NCI-H1048 (cell line): Measurements from ENCODE around the gene UST.

ENCODE experiments used
- DNase-seq: peaks from one replicate; lab custom pipeline; 2025; lab: John Stamatoyannopoulos, UW

UST gene, protein sequence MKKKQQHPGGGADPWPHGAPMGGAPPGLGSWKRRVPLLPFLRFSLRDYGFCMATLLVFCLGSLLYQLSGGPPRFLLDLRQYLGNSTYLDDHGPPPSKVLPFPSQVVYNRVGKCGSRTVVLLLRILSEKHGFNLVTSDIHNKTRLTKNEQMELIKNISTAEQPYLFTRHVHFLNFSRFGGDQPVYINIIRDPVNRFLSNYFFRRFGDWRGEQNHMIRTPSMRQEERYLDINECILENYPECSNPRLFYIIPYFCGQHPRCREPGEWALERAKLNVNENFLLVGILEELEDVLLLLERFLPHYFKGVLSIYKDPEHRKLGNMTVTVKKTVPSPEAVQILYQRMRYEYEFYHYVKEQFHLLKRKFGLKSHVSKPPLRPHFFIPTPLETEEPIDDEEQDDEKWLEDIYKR

DNA sequence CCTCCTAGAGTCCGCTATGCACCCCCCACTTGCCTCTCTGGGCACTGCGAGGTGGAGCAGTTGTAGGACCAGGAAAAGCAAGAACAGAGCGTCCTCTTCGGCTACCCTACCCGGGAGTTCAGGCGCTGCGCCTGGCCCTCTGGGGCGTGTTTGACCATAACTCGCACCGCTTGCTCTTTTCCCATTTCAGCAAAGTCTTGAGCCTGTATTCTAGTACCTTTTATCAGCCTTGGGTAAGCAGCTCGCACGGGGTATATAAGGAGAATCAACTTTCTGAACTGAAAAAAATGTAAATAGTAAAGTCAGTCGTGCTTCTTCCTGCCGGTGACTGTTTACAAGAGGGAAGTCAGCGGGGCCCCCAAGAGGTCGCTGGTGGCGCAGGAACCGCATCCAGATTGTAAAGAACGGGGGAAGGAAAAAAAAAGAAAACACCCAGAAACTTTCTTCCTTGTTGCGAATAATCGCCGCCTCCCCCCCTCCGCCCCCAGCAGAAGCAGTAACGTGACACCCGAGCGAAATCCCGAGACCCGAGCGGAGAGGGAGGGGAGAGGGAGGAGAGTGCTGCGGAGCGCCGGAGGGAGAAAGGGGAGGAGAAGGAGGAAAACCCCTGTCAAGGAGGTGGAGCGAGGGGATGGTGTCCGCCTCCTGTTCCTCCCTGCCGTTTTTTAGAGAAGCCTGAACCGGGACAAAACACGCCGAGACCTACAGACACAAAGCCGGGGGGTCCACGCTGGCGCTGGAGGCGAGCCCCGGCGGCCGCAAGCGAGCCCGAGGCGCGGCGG lies at the start of gene UST:
TSS of gene UST (plus strand) at position 668 of the 782 bp plus-strand sequence. CDS start 401 bp downstream, outside the sequence.
- DNase-seq, result peak; percentile 40

DNA sequence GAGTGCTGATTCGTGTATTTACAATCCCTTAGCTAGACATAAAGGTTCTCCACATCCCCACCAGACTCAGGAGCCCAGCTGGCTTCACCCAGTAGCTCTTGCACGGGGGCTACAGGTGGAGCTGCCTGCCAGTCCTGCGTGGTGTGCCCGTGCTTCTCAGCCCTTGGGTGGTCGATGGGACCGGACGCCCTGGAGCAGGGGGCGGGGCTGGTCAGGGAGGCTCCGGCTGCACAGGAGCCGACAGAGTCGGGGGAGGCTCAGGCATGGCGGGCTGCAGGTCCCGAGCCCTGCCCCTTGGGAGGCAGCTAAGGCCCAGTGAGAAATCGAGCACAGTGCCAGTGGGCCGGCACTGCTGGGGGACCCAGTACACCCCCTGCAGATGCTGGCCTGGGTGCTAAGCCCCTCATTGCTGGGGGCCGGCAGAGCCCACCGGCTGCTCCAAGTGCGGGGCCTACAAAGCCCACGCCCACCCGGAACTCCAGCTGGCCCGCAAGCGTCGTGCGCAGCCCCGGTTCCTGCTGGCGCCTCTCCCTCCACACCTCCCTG lies 48.9 kb upstream of the UST start:
- no peak for DNase-seq

DNA sequence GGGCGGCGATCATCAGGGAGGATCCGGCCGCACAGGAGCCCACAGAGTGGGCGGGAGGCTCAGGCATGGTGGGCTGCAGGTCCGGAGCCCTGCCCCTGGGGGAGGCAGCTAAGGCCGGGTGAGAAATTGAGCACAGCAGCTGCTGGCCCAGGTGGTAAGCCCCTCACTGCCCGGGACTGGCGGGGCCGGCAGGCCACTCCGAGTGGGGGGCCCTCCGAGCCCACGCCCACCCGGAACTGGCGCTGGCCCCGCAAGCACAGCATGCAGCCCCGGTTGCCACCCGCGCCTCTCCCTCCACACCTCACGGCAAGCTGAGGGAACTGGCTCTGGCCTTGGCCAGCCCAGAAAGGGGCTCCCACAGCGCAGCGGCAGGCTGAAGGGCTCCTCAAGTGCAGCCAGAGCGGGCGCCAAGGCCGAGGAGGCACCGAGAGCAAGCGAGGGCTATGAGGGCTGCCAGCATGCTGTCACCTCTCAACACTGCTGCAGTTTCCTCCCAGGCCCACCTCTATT lies 48.1 kb upstream of the UST start:
- no peak for DNase-seq

DNA sequence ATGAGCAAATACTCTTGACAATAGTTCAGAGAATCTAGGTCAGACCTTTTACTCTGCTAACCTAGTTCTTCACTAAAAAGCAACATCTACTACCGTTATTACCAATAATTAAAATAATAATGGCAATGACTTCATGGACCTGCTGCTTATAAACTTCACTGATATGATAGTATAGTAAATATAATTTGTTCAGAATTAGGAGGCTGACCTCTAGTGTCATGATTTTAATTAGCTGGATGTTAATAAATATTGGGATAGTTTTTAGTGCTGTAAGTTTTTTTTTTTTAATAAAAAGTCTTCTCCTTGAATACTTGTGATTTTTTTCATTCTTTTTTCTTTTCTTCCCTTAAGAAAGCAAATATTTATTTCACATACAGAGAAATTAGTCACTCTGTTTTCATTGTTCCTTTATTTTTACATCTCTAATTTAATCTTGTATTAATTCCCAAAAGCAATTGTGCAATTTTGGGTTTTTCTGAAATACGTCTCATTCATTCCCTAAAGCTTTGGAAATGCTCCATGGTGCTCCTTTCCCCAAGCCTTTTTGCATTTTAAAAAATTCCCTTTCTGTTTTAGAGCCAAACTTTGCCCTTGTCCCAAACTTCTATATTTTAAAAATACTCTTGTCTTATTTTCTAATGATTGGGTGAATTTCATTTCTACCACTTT lies 46.6 kb upstream of the UST start:
- DNase-seq, result no peak

DNA sequence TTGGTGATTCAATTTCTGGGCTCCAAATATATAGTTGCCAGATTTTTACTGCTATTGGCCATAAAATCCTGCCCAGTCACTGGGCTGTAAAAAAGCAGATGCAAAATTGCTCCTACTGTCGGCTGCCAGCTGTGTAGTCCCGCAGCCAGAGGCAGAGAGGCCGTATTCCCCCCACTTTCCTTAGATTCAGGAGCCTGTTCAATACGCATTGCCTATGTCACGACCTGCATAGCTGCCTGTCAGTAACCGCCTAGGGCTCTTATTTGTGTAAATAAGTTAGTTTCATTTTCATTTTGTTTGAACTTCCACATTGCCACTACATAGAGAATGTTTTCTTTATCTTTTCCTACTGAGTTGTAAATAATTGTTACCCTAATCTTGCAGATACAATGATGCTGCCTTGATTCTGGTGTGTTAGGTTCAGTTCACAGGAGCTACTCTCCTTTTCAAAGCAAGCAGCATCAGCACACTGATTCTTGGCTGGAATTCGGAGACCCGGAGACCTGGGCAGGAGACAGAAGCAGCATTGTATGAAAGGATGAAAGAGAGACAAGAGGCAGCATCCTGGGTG lies 46.0 kb upstream of the UST start:
- DNase-seq, result no peak

DNA sequence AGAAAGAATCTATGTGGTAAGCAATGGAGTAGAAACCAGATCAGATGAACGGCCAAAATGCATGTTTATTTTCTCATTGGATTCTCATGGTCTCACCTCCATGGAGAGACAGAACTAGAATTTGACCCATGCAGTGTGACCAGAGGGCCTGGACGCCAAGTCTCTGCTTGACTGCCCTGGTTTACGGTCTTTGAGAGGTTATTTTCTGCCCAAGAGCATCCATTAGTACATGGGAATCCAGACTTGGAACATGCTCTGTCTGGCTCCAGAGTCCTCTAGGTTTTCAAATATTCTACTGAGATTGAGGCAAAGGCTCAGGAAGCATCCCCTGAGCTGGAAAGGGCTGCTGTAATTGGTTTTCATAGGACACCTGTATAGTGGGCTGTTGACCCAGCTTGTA lies 45.5 kb upstream of the UST start:
- no peak for DNase-seq

DNA sequence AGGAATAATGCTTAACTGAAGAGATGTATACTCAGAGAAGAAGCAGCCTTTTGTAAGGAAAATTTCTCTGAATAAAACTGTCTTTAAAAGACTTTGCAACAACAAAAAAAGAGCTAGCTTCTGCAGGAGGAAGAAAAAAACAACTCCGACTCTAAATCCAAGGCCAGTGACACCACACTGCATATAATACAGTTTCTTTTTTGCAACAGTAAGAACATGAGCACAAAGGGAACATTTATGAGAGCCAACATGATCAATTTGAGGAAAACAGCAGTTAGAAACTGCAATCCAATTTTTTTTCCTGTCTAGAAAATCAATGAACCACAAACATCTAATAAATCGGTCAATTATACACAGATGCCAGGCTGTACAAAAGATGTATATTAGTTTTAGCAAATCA lies 42.9 kb upstream of the UST start:
- DNase-seq, result no peak

DNA sequence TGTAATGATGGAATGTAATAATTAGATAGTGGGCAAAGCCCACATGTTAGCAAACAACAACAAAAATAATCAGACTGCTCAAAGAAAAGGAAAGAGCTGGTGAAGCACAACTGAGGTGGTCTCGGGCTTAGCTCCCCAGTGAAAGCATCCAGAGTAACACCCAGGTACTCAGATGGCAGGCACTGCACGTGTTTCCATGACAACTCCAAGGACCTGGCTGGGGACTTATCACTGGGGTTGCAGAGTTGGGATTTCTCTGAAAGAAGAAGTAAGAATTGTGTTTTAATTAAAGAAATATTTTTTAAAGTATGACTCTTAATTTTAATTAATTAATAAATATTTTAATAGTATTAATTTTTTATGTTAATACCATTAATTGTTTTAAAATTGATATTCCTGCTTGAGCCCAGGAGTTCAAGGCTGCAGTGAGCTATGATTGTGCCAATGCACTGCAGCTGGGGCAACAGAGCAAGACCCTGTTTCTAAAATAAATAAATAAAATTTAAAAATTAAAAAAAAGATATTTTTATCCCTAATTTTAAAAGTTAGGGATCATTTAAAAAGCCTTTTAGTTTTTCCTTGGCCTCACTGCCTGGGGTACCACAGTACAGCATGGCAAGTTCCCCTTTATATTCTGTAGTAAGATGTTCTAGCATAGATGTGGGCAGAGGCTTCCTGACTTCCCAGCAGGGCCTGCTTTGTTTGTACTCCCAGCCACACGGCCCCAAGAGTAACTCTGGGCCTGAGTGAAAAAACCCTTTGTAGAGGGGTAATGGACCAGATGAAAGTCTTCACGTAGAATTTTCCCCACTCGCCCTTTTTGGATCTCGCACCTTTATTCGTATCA lies 42.2 kb upstream of the UST start:
- no peak for DNase-seq

DNA sequence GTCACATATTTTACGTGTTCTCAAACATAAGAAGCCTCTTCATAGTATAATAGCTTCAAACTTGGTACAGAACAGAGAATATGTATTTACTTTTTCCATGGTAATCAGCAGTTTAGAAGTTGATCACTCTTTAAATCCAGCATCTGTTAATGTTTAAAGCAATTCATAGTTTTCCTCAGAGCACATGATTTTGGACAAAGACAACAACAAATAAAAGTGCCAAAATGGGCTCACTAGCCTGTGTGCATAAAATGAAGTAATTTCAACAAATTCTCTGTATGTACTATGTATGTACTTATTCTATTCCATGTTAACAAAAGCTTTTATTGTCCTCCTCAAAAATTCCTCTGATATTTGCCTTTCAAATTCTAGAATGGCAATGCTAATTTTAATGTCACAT lies 38.1 kb upstream of the UST start:
- DNase-seq, result peak; percentile 52

DNA sequence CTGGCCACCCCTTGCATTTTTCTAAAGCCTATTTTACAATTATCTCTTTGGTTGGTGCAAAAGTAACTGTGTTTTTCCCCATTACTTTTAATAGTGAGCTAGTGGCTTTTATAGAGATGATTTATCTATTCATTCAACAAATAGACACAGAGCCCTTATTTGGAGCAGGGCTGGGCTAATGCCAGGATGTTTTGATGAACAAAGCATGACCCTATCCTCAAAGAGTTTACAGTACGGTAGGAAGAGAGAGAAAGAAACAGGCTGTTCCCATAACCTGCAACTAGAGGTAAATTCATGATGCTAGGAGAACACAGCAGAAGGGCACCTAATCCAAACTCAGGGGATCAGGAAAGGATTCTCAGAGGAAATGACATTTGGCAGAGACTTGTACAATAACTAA lies 37.3 kb upstream of the UST start:
- no peak for DNase-seq

DNA sequence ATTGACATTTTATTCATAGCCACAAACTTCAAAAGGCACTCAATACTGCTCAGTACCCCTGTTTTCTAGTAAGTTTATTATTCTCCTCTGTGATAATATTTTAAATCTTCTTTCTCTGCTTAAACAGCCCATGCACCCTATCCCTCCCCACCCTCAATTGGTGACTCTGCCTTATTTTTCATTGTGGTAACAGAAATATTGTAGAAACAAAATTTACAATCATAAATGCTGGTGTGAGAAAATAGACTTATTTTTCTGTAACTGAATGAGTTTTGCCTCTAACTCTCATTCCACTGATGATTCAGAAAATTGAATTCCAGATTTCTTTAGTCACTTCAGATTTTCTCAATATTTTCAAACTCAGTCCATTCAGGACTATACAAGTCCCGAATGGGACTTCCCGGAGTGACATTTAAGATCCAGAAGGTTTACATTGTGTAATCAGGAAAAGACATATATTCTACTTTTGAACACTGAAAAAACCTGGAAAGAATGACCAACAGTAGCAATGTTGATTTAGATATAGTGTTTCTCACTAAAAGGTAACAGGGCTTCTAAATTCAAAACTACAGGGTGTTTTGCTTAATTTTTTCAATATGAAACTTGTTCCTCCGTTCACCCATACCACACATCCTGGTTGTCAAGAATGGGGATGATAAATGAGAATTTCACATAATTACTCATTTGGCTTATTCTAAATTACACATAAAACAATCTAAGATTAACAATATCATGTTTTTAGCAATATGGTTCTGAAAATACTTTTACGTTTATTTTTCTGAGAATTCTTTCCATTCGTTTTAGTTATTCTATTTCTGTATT lies 34.8 kb upstream of the UST start:
- no peak for DNase-seq

DNA sequence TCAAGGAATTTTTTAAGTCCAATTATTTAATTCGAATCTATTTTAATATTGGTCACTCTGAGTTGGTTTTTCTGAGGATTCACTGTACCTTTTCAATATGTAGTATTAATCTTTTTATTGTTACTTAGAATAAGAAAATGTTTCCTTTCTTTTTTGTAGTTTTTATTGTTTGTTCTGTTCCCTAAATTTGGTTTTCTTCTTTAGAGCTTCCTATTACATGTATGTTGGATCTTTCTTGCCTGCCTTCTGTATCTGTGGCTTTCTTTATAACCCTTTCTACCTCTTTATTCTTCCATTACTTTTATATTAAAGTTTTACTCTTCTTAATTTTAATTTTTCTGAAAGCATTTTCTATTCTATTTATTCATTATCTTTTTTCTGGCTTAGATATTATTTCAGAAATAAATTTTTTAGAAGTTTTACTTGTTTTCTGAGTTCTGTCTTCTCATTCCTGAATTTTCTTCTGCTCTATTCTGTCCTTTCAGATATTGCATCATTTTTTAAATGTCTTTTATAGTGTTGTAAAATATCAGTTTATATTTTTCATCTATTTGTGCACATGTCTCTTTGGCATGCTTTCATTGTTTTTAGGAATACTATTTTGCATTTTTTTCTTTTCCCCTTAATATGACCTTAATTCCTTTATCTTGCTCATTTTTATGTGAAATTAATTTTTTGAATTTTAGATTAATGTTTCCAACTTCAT lies 33.6 kb upstream of the UST start:
- DNase-seq, result no peak

DNA sequence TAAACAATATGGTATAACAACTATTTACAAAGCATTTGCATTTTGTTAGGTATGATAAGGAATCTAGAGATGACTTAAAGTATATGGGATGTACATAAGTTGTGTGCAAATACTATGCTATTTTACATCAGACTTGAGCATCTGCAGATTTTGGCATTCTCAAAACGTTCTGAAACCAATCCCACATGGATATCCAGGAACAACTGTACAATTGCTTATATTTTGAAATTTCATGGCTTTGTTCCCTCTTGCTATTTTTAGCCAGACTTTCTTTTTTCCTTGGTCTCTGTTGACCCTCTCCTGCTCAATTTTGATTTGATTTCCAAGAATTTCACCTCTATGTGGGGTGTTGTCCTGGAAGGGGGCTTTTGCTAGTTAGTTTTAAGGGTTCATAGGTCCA lies 32.9 kb upstream of the UST start:
- no peak for DNase-seq

DNA sequence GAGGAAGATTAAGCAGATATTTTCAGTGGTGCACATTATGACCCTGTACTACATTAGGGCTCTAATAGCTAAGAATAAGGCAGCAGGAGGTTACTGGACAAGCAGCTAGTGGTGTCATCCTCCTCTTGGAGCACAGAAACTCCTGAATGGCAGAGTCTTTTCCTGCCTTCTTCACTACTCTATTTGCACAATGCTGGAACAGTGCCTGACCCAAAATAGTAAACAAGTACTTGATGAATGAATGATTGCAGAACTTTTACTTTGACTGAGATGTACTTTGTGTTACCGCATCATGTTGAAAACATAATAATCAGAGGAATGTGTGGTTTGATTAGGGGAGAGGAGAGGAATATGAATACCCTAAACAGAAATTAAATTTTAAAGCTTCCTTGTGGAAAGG lies 30.0 kb upstream of the UST start:
- DNase-seq, result no peak

DNA sequence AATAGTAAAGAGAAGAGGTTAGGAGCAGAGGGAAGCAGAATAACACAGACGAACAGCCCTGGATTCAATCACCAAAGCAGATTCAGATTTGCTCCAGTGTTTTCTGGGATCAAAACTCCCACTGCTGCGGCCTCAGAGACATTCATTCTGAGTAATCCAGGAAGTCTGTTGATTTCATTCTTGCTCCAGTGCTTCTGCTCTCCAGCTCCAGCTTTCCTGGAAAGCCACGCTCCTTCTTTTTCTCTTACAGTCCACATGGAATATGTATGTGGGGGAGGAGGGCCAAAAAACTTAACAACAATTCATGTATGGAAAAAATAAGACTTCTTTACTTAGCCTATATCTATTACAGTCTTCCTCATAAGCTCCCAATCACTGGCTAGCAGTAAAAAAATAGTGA lies 26.4 kb upstream of the UST start:
- no peak for DNase-seq

DNA sequence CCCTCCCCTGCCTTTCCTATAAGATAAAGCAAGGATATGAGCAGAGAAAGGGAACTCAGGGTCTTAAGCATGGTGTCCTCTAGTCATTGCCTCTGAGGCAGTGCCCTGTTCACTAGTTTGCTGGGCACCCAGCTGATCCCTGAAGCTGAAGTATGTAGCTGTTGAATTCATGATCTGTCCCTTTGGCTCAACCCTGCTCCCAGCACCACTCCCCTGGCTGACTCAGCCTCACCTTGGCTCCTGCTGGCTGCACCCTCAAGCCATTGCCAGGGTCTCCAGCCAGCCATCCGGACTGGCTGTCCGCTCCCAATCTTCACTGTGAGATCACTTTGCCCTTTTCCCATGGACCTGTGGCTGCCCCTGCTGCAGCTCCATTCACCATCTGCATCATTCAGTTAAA lies 25.9 kb upstream of the UST start:
- DNase-seq, result no peak

DNA sequence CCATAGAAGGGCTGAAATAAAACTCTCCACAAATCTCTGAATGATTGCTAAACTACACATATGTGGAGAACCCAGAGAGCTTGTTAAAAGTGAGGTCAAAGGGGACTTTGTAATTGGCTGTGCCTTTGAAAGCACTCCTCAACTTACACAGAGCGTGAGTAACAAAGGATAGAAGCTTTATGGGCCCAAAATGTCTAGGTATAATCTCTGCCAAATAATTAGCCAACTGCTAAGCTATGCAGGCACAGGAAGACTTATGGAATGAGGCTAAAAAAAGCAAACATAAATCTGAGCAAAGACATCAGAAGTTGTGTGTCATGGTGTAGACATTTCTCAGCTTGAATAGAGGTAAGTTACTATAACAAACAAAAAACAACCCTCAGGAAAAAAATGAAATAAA lies 23.3 kb upstream of the UST start:
- no peak for DNase-seq

DNA sequence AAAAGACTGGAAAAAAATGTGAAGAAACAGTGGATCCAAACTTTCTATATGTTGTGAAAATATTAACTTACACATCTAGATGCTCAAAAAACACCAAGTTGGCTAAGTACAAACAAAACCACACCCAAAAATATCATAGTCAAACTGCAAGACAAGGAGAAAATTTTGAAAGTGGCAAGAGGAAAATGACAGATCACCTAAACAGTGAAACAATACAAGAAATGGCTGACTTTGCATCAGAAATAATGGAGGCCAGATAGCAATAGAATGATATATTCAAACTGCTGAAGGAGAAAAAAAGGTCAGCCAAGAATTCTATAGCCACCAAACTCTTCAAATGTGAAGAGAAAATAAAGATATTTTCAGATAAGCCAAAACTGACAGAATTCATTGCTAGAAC lies 22.4 kb upstream of the UST start:
- DNase-seq, result no peak

DNA sequence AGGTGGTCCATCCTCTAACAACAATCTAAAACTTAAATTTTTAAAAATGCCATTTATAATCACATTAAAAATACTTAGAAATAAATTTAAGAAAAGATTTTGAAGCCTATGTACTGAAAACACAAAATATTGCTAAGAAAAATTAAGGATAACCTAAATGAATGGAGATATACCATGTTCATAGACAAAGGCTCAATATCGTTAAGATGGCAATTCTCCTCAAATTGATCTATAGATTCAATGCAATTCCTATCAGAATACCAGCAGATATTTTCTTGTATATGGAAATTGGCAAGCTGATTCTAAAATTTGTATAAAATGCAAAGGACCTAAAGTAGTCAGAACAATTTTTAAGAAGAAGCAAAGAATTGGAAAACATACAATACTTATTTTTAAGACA lies 19.7 kb upstream of the UST start:
- no peak for DNase-seq

DNA sequence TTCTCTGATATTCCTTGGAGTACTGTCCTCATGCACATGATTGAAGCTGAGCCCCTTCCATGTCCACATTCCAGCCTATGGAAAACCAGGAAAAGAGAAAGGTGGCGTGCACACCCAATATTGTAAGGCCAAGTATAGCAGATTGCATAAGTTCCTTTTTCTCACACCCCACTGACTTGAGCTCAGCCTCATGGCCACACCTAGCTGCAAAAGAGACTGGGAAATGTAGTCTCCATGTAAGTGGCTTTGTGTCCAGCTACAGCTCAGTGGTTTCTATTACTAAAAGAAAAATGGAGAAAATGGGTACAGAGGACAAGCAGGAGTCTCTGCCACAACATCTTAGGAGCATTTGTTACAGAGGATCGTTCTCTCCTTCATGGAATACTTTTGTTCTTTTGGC lies 10.8 kb upstream of the UST start:
- no peak for DNase-seq
